ENCODE results near the gene PRPS1L1.

DNA sequence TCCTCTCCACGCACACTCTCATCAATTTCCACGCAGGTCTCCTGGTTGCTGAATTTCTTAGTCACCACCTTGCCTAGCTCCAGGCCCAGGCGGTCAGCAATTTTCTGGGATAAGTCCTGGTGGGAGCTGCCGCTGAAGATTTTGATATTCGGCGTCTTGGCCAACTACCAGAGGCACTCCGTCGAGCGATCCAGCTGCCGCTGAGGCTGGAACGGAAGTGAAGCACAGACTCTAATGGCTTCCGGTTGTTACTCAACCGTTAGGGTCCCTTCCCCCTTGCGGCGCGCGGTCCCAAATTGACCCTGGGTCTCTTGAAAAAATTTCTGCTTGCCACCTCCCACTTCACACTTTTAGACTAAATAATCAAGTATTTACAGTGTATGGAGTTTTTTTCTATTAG lies at the start of gene PRPS1L1:
- TF ChIP-seq, protein P1, sequence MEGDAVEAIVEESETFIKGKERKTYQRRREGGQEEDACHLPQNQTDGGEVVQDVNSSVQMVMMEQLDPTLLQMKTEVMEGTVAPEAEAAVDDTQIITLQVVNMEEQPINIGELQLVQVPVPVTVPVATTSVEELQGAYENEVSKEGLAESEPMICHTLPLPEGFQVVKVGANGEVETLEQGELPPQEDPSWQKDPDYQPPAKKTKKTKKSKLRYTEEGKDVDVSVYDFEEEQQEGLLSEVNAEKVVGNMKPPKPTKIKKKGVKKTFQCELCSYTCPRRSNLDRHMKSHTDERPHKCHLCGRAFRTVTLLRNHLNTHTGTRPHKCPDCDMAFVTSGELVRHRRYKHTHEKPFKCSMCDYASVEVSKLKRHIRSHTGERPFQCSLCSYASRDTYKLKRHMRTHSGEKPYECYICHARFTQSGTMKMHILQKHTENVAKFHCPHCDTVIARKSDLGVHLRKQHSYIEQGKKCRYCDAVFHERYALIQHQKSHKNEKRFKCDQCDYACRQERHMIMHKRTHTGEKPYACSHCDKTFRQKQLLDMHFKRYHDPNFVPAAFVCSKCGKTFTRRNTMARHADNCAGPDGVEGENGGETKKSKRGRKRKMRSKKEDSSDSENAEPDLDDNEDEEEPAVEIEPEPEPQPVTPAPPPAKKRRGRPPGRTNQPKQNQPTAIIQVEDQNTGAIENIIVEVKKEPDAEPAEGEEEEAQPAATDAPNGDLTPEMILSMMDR (conservative IDR thresholded peaks at IDR 0.05 in 1 of 2, IDR thresholded peaks at IDR 0.05 in 1 of 2; ENCODE audit: extremely low read depth in 1 of 2, insufficient read depth in 1 of 2, low read depth in 1 of 2, low read length in 2 of 2), result no peak
- no peak for TF ChIP-seq EZH2 (IDR thresholded peaks at IDR 0.05; ENCODE audit: borderline replicate concordance, low read length)
